Thyroid gland (tissue), 4 donors: ENCODE data around the gene FKBP3. TPM values are rescaled to one million over a fixed set of nuclear protein-coding genes. Genes with fewer than 3 reads are reported as not detected.

Experiments used
- DNase-seq, 2 donors: peaks; one replicate each; pipeline ENCODE4 v3.0.0-alpha.2; 2019
- H3K27ac ChIP-seq, 3 donors: fragments of 200-600 bp; sonication (generic); 1 replicate in 2 of 3; 2 replicates in 1 of 3; pipeline ENCODE4 v1.5.1; 2016 to 2019; ENCODE audit warnings: mild to moderate bottlenecking in 1 of 3, moderate library complexity in 1 of 3
- H3K27me3 ChIP-seq: fragments of 200-600 bp; sonication (generic); one replicate; pipeline ENCODE4 v1.5.1; 2019
- H3K36me3 ChIP-seq, 2 donors: fragments of 200-600 bp; sonication (generic); one replicate each; pipeline ENCODE4 v1.5.1; 2016 to 2019
- H3K4me1 ChIP-seq, 2 donors: fragments of 200-600 bp; sonication (generic); one replicate each; pipeline ENCODE4 v1.5.1; 2017 to 2019
- H3K4me3 ChIP-seq, 3 donors: fragments of 200-600 bp; sonication (generic); replicated peaks in 1 of 3; 1 replicate in 2 of 3; 2 replicates in 1 of 3; pipeline ENCODE4 v1.5.1; 2016; ENCODE audit warnings: mild to moderate bottlenecking in 1 of 3
- H3K9me3 ChIP-seq: fragments of 200-600 bp; sonication (generic); one replicate; pipeline ENCODE4 v1.5.1; 2017
- POLR2A ChIP-seq, 2 donors: fragments of 450-650 bp; IDR thresholded peaks; one replicate each; pipeline ENCODE4 v1.6.1; 2017; ENCODE audit warnings: antibody characterized with exemption in 2 of 2, mild to moderate bottlenecking in 2 of 2, moderate library complexity in 1 of 2
- WGBS, 2 donors: methylation state at CpG; one replicate each; pipeline ENCODE4 v1.1.5; 2017; 5-methylcytosine and 5-hydroxymethylcytosine counted together
- intact Hi-C: fragments of 100-400 bp; cut with DNase I; formaldehyde crosslinking; loops from one replicate; pipeline ENCODE4 v1.15.1; 2023
- small RNA-seq: library from RNA; depleted of rRNA; stranded (forward); fragments of <200 nt; gene quantifications from one replicate; pipeline ENCODE3, GENCODE V24; 2016
- total RNA-seq, 4 donors: library from RNA; depleted of rRNA; stranded (reverse); fragments of >200 nt; gene quantifications; one replicate each; pipeline ENCODE4 v1.2.3, GENCODE V29; 2016
- TF ChIP-seq, protein P1 (sequence below), 6 experiments: fragments of 200-600 bp in 3 of 6; fragments of 450-650 bp in 3 of 6; sonication (generic) in 3 of 6; IDR thresholded peaks; one replicate each; pipeline ENCODE4 v1.5.1; 2016 to 2019; ENCODE audit warnings: antibody characterized with exemption in 6 of 6, mild to moderate bottlenecking in 2 of 6, inconsistent platforms in 1 of 6, moderate library complexity in 1 of 6

Gene FKBP3
- total RNA-seq, 4 donors from 2014 or later = 12.3 to 45.1 (median 40.9) TPM

DNA sequence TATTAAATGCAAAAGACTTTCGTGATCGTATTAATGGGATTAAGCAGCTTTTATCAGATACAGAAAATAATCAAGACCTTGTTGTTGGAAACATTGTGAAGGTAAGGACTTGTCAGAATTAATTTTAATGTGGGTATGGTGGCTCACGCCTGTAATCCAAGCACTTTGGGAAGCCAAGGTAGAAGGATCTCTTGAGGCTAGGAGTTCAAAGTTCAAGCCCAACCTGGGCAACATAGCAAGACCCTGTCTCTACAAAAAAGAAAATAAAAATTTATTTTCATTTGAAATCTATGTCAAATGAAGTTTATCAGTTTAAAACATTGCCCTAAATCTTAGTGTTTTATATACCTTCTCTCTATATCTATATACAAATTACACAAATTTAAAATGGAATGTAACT is 67.6 kb downstream of the FKBP3 start:
- Histone ChIP-seq H3K4me3 (no peak overlapping the region), H3K9me3 (no peaks in the 10 kb centered on the region), H3K27me3 (no peaks in the 10 kb centered on the region), H3K36me3 (no peaks in the 10 kb centered on the region), H3K27ac (no peak overlapping the region), H3K4me1 (no peaks in the 10 kb centered on the region)
- 96 to 99% methylated on average over 3 of the region's 3 CpGs for WGBS, 2 donors
- intact Hi-C loops = no loop called here
- TF ChIP-seq, protein P1, sequence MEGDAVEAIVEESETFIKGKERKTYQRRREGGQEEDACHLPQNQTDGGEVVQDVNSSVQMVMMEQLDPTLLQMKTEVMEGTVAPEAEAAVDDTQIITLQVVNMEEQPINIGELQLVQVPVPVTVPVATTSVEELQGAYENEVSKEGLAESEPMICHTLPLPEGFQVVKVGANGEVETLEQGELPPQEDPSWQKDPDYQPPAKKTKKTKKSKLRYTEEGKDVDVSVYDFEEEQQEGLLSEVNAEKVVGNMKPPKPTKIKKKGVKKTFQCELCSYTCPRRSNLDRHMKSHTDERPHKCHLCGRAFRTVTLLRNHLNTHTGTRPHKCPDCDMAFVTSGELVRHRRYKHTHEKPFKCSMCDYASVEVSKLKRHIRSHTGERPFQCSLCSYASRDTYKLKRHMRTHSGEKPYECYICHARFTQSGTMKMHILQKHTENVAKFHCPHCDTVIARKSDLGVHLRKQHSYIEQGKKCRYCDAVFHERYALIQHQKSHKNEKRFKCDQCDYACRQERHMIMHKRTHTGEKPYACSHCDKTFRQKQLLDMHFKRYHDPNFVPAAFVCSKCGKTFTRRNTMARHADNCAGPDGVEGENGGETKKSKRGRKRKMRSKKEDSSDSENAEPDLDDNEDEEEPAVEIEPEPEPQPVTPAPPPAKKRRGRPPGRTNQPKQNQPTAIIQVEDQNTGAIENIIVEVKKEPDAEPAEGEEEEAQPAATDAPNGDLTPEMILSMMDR (IDR thresholded peaks at IDR 0.05) = no peak
- no peak for TF ChIP-seq POLR2A (IDR thresholded peaks at IDR 0.05)
- DNase-seq = no peak

DNA sequence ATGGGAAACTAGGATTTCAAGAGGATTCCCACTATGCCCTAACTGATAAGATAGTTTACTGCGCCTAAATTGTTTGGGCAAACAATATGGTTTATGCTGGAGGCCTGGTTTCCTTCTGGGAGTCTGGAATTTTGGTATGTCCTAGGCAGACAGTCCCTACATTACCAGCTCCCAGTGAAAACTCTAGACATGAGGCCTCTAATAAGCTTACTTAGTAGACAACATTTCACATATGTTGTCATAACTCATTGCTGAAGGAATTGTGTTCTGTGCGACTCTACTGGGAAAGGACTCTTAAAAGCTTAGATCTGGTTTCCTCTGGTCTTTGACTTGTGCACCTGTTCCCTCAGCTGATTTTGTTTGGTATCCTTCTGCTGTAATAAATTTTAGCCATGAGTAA is 68.3 kb downstream of the FKBP3 start:
- Histone ChIP-seq H3K36me3 (no peaks in the 10 kb centered on the region), H3K4me1 (no peaks in the 10 kb centered on the region), H3K27me3 (no peaks in the 10 kb centered on the region), H3K27ac (no peak overlapping the region), H3K4me3 (no peak overlapping the region), H3K9me3 (no peaks in the 10 kb centered on the region)
- no peak for DNase-seq
- intact Hi-C loops = no loop called here
- TF ChIP-seq, protein P1 (IDR thresholded peaks at IDR 0.05) = no peak
- no peak for TF ChIP-seq POLR2A (IDR thresholded peaks at IDR 0.05)
- WGBS, 2 donors = 81 to 91% methylated on average over 2 of the region's 2 CpGs

Small RNAs within 50 kb of the gene (small RNA-seq; reads per million reads assigned to genes)
- gene RF00151 = not detected
- 11,570 reads per million, percentile 100 among the genes with 10 or more reads in this experiment for gene SNORD127

Other genes starting within 250 kb of the FKBP3 start
- gene KLHL28, start 172.5 kb downstream of the FKBP3 start, total RNA-seq = 10 to 100 TPM; 12.0 to 21.0 (median 13.3) TPM
- gene TOGARAM1, start 172.3 kb downstream of the FKBP3 start, total RNA-seq = 10 to 100 TPM; 30.3 to 54.8 (median 36.2) TPM
- 10 to 100 TPM; 33.2 to 47.0 (median 37.6) TPM for gene PRPF39, start 50.4 kb downstream of the FKBP3 start, total RNA-seq
- gene FANCM, start 1.4 kb upstream of the FKBP3 start, total RNA-seq = 10 to 100 TPM in 1 of 4 donors, 1 to 10 TPM in 3; 4.2 to 15.7 (median 7.6) TPM
- gene MIS18BP1, start 118.7 kb upstream of the FKBP3 start, total RNA-seq = 10 to 100 TPM; 26.5 to 44.9 (median 34.7) TPM